Measurements from ENCODE around the gene ACCS. TPM values are rescaled to one million over a fixed set of nuclear protein-coding genes. Genes with fewer than 3 reads are reported as not detected.

The ACCS gene
- total RNA-seq, 3 donors from 2014 or later, result 21.0 to 35.0 (median 23.0) TPM

- TF ChIP-seq POLR2A (IDR thresholded peaks at IDR 0.05) (no peak), POLR2AphosphoS5 (IDR thresholded peaks at IDR 0.05) (no peak)
- TF ChIP-seq, protein P1, sequence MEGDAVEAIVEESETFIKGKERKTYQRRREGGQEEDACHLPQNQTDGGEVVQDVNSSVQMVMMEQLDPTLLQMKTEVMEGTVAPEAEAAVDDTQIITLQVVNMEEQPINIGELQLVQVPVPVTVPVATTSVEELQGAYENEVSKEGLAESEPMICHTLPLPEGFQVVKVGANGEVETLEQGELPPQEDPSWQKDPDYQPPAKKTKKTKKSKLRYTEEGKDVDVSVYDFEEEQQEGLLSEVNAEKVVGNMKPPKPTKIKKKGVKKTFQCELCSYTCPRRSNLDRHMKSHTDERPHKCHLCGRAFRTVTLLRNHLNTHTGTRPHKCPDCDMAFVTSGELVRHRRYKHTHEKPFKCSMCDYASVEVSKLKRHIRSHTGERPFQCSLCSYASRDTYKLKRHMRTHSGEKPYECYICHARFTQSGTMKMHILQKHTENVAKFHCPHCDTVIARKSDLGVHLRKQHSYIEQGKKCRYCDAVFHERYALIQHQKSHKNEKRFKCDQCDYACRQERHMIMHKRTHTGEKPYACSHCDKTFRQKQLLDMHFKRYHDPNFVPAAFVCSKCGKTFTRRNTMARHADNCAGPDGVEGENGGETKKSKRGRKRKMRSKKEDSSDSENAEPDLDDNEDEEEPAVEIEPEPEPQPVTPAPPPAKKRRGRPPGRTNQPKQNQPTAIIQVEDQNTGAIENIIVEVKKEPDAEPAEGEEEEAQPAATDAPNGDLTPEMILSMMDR (IDR thresholded peaks at IDR 0.05), result no peak
- Histone ChIP-seq H3K4me3 (no peak overlapping the region), H3K27ac (no peak overlapping the region), H3K9me3 (no peaks in the 10 kb centered on the region), H3K4me1 (no peaks in the 10 kb centered on the region), H3K36me3 (no peaks in the 10 kb centered on the region), H3K27me3 (no peaks in the 10 kb centered on the region)
- no peak for DNase-seq (ENCODE audit: low spot score in 2 of 2)
- intact Hi-C loops (cut with DNase I; ENCODE audit: low total_unique reads), result no loop called here
These were observed 54.1 kb downstream of the ACCS start for GRCh38 chr11:44120169-44120568.

DNA sequence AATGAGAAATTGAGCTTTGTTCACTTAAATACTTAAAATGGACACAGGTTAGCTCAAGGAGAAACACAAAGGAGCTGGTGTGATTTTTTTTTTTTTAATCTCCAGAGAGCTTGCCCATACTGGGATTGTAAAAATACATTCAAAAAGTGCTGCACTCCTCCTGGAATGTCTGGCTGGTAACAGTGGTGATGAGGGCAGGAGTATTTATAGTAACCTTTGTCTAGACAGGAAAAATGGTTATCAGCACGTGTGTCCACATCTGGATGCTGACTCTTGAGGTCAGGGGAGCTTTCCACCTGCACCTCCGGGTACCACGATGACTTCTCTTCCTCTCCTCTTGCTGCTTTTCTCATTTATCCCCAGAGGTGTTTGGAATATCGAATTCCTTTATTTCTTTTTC lies 59.5 kb downstream of the ACCS start:
- Histone ChIP-seq H3K4me1 (no peaks in the 10 kb centered on the region), H3K9me3 (no peaks in the 10 kb centered on the region), H3K36me3 (peaks cover 4% of the 10 kb centered on the region), H3K27me3 (no peaks in the 10 kb centered on the region), H3K27ac (no peak overlapping the region), H3K4me3 (no peak overlapping the region)
- intact Hi-C loops (cut with DNase I; ENCODE audit: low total_unique reads), result no loop called here
- DNase-seq (ENCODE audit: low spot score in 2 of 2), result no peak
- TF ChIP-seq POLR2AphosphoS5 (IDR thresholded peaks at IDR 0.05) (no peak), POLR2A (IDR thresholded peaks at IDR 0.05) (no peak)
- TF ChIP-seq, protein P1 (IDR thresholded peaks at IDR 0.05), result no peak

GRCh38 chr11:44126304-44126703 lies 60.2 kb downstream of the ACCS start:
- H3K36me3 ChIP-seq, result peaks cover 4% of the 10 kb centered on the region
- H3K4me3 ChIP-seq, result no peak overlapping the region
- H3K27ac ChIP-seq, result no peak overlapping the region
- no peaks in the 10 kb centered on the region for H3K4me1 ChIP-seq
- DNase-seq (ENCODE audit: low spot score in 2 of 2), result no peak
- no peak for TF ChIP-seq POLR2A (IDR thresholded peaks at IDR 0.05)
- TF ChIP-seq POLR2AphosphoS5 (IDR thresholded peaks at IDR 0.05), result no peak
- TF ChIP-seq, protein P1 (IDR thresholded peaks at IDR 0.05), result no peak
- intact Hi-C loops (cut with DNase I; ENCODE audit: low total_unique reads), result no loop called here
- H3K9me3 ChIP-seq, result no peaks in the 10 kb centered on the region
- H3K27me3 ChIP-seq, result no peaks in the 10 kb centered on the region

DNA sequence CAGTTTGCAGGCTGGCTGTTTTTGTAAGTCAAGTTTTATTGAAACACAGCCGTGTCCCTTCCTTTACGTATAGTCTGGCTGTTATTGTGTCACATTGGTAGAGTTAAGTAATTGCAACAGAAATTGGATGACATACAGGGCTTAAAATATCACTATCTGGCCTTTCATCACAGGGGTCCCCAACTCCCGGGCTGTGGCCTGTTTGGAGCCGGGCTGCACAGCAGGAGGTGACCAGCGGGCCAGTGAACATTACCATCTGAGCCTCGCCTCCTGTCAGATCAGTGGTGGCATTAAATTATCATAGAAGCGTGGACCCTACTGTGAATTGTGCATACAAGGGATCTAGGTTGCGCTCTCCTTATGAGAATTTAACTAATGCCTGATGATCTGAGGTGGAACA lies 61.1 kb downstream of the ACCS start:
- H3K27me3 ChIP-seq, result no peaks in the 10 kb centered on the region
- H3K9me3 ChIP-seq, result no peaks in the 10 kb centered on the region
- H3K27ac ChIP-seq, result no peak overlapping the region
- no peak for DNase-seq (ENCODE audit: low spot score in 2 of 2)
- TF ChIP-seq POLR2AphosphoS5 (IDR thresholded peaks at IDR 0.05) (no peak), POLR2A (IDR thresholded peaks at IDR 0.05) (no peak)
- TF ChIP-seq, protein P1 (IDR thresholded peaks at IDR 0.05), result no peak
- H3K36me3 ChIP-seq, result peaks cover 4% of the 10 kb centered on the region
- no peak overlapping the region for H3K4me3 ChIP-seq
- intact Hi-C loops (cut with DNase I; ENCODE audit: low total_unique reads), result no loop called here
- H3K4me1 ChIP-seq, result no peaks in the 10 kb centered on the region

- TF ChIP-seq POLR2AphosphoS5 (IDR thresholded peaks at IDR 0.05), result no peak
- TF ChIP-seq POLR2A (IDR thresholded peaks at IDR 0.05), result no peak
- TF ChIP-seq, protein P1 (IDR thresholded peaks at IDR 0.05), result no peak
- H3K9me3 ChIP-seq, result no peaks in the 10 kb centered on the region
- H3K27ac ChIP-seq, result no peak overlapping the region
- DNase-seq (ENCODE audit: low spot score in 2 of 2), result no peak
- H3K36me3 ChIP-seq, result peaks cover 4% of the 10 kb centered on the region
- H3K4me1 ChIP-seq, result no peaks in the 10 kb centered on the region
- H3K27me3 ChIP-seq, result no peaks in the 10 kb centered on the region
- H3K4me3 ChIP-seq, result no peak overlapping the region
- intact Hi-C loops (cut with DNase I; ENCODE audit: low total_unique reads), result no loop called here
These were observed 62.7 kb downstream of the ACCS start for GRCh38 chr11:44128729-44129128.

All from breast epithelium (tissue), 4 donors.